ENCODE results near the gene RHOF. TPM values are rescaled to one million over a fixed set of nuclear protein-coding genes. Genes with fewer than 3 reads are reported as not detected.

Gene RHOF
- total and polyA plus RNA-seq, 2 of the 13 experiments (the other 11 are each of a cell fraction or from before 2014, with no cell fraction given): 14.6 to 32.2 TPM

GRCh38 chr12:121799842-121800693 lies 6.6 kb upstream of the RHOF start (continued):
- no peak; the same call in 1 of the 2 replicates for TF ChIP-seq ZNF574 (CRISPR knock-in tag; IDR thresholded peaks at IDR 0.05)
- no peak for TF ChIP-seq NFE2L1 (CRISPR knock-in tag; IDR thresholded peaks at IDR 0.05; ENCODE audit: borderline replicate concordance)
- no peak for TF ChIP-seq ZNF251 (CRISPR knock-in tag; IDR thresholded peaks at IDR 0.05)
- no peak for TF ChIP-seq ZNF775 (CRISPR knock-in tag; IDR thresholded peaks at IDR 0.05; ENCODE audit: borderline replicate concordance)
- no peak for TF ChIP-seq MNT (IDR thresholded peaks at IDR 0.05)
- no peak for TF ChIP-seq TEAD3 (CRISPR knock-in tag; optimal IDR thresholded peaks at IDR 0.05; ENCODE audit: borderline replicate concordance)
- no peak for TF ChIP-seq IRF1 (CRISPR knock-in tag; IDR thresholded peaks at IDR 0.05; ENCODE audit: low read depth)
- 0 out of 2 replicates have a peak, but pooled peaks have one; percentile 20 for TF ChIP-seq YEATS2 (CRISPR knock-in tag; IDR thresholded peaks at IDR 0.05; ENCODE audit: borderline replicate concordance)
- TF ChIP-seq, protein P1, sequence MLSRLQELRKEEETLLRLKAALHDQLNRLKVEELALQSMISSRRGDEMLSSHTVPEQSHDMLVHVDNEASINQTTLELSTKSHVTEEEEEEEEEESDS (CRISPR knock-in tag; IDR thresholded peaks at IDR 0.05; ENCODE audit: borderline replicate concordance): no peak
- TF ChIP-seq, protein P2, sequence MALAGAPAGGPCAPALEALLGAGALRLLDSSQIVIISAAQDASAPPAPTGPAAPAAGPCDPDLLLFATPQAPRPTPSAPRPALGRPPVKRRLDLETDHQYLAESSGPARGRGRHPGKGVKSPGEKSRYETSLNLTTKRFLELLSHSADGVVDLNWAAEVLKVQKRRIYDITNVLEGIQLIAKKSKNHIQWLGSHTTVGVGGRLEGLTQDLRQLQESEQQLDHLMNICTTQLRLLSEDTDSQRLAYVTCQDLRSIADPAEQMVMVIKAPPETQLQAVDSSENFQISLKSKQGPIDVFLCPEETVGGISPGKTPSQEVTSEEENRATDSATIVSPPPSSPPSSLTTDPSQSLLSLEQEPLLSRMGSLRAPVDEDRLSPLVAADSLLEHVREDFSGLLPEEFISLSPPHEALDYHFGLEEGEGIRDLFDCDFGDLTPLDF (CRISPR knock-in tag; IDR thresholded peaks at IDR 0.05): peak; percentile 37; the same call in 1 of the 2 replicates
- TF ChIP-seq HOXD1 (CRISPR knock-in tag; IDR thresholded peaks at IDR 0.05): no peak
- TF ChIP-seq, protein P3, sequence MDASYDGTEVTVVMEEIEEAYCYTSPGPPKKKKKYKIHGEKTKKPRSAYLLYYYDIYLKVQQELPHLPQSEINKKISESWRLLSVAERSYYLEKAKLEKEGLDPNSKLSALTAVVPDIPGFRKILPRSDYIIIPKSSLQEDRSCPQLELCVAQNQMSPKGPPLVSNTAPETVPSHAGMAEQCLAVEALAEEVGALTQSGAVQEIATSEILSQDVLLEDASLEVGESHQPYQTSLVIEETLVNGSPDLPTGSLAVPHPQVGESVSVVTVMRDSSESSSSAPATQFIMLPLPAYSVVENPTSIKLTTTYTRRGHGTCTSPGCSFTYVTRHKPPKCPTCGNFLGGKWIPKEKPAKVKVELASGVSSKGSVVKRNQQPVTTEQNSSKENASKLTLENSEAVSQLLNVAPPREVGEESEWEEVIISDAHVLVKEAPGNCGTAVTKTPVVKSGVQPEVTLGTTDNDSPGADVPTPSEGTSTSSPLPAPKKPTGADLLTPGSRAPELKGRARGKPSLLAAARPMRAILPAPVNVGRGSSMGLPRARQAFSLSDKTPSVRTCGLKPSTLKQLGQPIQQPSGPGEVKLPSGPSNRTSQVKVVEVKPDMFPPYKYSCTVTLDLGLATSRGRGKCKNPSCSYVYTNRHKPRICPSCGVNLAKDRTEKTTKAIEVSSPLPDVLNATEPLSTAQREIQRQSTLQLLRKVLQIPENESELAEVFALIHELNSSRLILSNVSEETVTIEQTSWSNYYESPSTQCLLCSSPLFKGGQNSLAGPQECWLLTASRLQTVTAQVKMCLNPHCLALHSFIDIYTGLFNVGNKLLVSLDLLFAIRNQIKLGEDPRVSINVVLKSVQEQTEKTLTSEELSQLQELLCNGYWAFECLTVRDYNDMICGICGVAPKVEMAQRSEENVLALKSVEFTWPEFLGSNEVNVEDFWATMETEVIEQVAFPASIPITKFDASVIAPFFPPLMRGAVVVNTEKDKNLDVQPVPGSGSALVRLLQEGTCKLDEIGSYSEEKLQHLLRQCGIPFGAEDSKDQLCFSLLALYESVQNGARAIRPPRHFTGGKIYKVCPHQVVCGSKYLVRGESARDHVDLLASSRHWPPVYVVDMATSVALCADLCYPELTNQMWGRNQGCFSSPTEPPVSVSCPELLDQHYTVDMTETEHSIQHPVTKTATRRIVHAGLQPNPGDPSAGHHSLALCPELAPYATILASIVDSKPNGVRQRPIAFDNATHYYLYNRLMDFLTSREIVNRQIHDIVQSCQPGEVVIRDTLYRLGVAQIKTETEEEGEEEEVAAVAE (CRISPR knock-in tag; IDR thresholded peaks at IDR 0.05; ENCODE audit: borderline replicate concordance): no peak; the same call in 1 of the 2 replicates
- TF ChIP-seq ZNF367 (CRISPR knock-in tag; IDR thresholded peaks at IDR 0.05; ENCODE audit: borderline replicate concordance): no peak
- 0 out of 2 replicates have a peak, but pooled peaks have one; percentile 21 for TF ChIP-seq ZNF558 (CRISPR knock-in tag; IDR thresholded peaks at IDR 0.05; ENCODE audit: borderline replicate concordance)
- TF ChIP-seq SOX6 (IDR thresholded peaks at IDR 0.05): no peak
- peak; percentile 66 for TF ChIP-seq SOX6 (CRISPR knock-in tag; IDR thresholded peaks at IDR 0.05)
- no peak for TF ChIP-seq ZNF121 (CRISPR knock-in tag; IDR thresholded peaks at IDR 0.05)
- peak; percentile 87 for TF ChIP-seq RXRA (CRISPR knock-in tag; IDR thresholded peaks at IDR 0.05)

Data from HepG2 (cell line).